GM19395 (cell line): ENCODE data around the gene SF3A2.

Source experiments
- ATAC-seq: cut with Tn5 transposase; IDR thresholded peaks from one replicate; pipeline ENCODE4 v1.9.1; 2021; ENCODE audit warnings: mild to moderate bottlenecking, moderate library complexity; ENCODE audit not compliant: unreplicated experiment

The SF3A2 gene

GRCh38 chr19:2252055-2252796 is 15.6 kb downstream of the SF3A2 start:
- no peak for ATAC-seq

- no peak for ATAC-seq
Measured at GRCh38 chr19:2252797-2253105, 16.1 kb downstream of the SF3A2 start.

- no peak for ATAC-seq
Measured at GRCh38 chr19:2253106-2254063, 16.8 kb downstream of the SF3A2 start.

GRCh38 chr19:2254064-2254872 is 17.6 kb downstream of the SF3A2 start:
- ATAC-seq: no peak

GRCh38 chr19:2255112-2255845 is 18.7 kb downstream of the SF3A2 start:
- no peak for ATAC-seq

GRCh38 chr19:2255982-2256685 is 19.5 kb downstream of the SF3A2 start, which contains the start of gene JSRP1:
TSS of gene JSRP1 (minus strand) at chr19:2256417. CDS start at chr19:2255314, 1,103 bp downstream.
- no peak for ATAC-seq

GRCh38 chr19:2259336-2259735 is 22.7 kb downstream of the SF3A2 start:
- no peak for ATAC-seq

GRCh38 chr19:2260341-2260805 is 23.7 kb downstream of the SF3A2 start:
- no peak for ATAC-seq

- ATAC-seq: no peak
Measured at GRCh38 chr19:2261438-2262172, 25.0 kb downstream of the SF3A2 start.

GRCh38 chr19:2266183-2266993 is 29.8 kb downstream of the SF3A2 start:
- ATAC-seq: no peak

- no peak for ATAC-seq
Measured at GRCh38 chr19:2268480-2268830, 31.8 kb downstream of the SF3A2 start.

- no peak for ATAC-seq
Measured at GRCh38 chr19:2268861-2269243, 32.2 kb downstream of the SF3A2 start.

GRCh38 chr19:2269244-2270156 is 32.9 kb downstream of the SF3A2 start:
- peak; percentile 46 for ATAC-seq

GRCh38 chr19:2270157-2270422 is 33.5 kb downstream of the SF3A2 start:
- no peak for ATAC-seq

GRCh38 chr19:2270423-2271233 is 34.0 kb downstream of the SF3A2 start:
- ATAC-seq: no peak

GRCh38 chr19:2271234-2272103 is 34.8 kb downstream of the SF3A2 start:
- no peak for ATAC-seq
